GM18499 (cell line): ENCODE data around the gene EFCAB9.

Source experiments
- ATAC-seq: cut with Tn5 transposase; IDR thresholded peaks from one replicate; pipeline ENCODE4 v1.9.1; 2021; ENCODE audit warnings: moderate number of reproducible peaks; ENCODE audit not compliant: insufficient read depth, unreplicated experiment

Gene EFCAB9

DNA sequence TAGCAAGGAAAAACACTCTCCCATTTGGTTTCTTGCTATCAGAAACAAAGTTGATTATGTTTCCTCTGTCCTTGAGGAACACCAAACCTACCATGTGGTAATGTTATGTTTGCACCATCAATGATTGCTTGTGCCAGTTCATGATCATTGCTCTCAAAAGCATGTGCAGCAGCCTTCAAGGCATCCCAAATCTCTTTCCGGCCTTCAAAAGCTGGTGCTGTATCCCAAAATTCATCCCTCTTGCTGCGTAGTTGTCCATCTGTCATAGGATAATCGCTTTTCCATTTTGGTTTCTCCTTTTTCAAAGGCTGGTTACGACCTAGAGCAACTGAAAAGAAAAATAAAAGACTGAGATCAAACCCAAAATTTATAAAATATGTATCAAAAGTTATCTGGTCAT, 40.1 kb downstream of the EFCAB9 start:
- ATAC-seq = no peak

DNA sequence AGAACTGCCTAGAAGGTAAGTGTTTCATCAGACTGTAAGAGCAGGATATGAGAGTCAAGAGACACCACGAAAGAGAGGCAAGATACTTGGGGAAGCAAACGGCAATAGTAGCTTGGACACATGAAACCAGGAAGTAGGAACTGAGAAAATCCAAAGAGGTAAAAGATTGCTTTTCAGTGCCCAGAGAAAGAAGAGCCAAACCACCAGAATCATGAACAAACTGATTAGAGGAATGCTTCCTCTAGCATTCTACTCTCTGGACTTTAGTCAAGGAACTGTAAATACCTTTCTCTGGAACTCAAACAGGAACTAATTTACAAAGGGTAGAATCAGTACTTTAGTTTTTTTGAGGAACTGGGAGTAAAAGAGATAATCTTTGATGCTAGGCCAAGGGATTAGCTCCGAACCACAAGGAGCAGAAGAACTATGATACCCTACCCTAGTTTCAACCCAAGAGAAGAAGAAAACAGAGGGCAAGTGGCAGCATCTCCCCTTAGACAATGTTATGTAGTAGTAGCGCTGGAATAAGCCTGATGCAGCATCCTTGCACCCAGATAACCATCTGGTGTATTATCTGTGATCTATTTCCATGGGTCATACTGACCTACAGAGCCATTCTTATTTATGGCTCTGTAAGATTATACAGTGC, 41.3 kb downstream of the EFCAB9 start:
- no peak for ATAC-seq

DNA sequence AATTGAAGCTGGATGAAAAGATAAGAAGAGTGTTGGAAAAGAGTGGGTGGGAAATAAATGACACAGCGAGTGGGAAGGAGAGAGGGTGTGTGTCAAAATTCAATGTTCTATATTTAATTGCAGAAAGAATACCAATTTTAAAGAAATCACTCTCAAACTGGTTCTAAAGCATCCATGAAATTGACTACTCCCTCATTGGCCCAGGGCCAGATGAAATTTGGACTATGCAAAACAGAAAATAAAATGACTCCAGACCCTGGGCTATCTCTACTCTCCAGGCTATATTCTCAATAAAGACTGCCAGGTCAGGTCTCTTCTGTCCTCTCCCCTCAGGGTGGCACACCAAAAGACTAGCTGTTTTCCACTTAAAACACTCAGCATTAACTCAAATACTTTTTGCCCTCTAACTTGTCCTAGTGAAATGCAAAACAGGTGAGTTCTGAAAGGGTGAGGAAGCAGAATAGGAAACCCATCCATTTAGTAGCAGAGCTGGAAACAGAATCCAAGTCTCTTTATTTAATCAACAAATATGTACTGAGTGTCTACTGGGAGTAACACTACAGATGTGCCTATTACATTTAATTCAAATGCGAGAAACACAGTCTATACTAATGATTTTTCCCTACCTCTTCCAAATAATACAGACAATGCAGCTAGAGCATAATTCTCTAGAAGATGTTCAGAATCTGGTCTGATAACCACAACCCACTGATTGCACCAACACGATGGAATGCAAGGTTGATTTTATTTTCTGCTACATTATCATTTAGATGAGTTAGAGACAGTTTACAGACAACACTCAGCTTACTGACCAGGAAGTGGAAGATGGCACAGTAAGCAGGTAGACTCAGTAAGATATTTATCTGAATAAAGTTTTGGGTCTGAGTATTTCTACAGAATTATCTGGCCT, 42.1 kb downstream of the EFCAB9 start:
- no peak for ATAC-seq

DNA sequence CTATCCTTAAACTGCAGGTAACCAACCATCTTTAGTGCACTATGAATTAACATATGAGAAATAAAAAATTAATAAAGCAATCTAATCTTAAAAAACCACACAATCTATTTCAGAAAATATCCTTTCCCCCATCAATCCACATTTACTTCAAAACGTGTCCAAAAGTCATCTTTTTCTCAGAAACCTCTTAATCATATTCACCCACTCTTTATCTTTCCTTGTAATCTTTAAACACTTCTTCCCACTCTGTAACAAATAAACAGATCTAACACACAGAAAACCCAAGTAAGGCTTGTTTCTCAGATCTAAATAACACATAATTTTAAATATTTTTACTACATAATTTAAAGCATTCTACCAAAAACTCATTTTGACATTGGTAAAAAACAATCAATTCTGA, 44.4 kb downstream of the EFCAB9 start:
- ATAC-seq = no peak

DNA sequence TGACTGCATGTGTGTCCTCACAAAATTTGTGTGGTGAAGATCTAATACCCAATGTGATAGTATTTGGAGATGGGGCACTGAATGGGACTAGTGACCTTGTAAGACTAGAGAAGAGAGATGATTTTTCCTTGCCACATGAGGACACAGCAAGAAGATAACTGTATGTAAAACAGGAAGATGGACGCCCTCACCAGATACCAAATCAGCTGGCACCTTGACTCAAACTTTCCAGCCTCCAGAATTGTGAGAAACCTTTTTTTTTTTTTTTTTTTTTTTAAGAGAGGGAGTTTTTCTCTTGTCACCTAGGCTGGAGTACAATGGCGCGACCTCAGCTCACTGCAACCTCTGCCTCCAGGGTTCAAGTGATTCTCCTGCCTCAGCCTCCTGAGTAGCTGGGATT, 49.3 kb downstream of the EFCAB9 start:
- ATAC-seq = no peak

DNA sequence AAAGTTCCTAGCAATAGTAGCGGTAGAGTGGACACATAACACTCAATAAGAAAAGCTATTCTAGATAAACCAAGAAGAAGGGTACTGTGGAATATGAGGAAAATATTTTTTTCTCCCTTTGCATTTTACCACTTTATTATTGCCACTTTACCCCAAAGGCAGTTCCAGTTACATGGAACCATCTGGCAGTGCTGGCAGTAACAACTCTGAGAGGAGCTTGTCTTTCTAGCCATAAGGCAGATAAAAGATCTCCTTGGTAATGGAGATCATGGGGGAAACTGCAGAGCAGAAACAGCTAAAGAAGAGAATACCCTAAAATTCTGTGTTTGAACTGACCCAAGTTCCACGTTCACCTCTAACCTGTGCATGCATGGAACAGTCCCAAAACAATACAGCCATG, 51.1 kb downstream of the EFCAB9 start:
- ATAC-seq = no peak

DNA sequence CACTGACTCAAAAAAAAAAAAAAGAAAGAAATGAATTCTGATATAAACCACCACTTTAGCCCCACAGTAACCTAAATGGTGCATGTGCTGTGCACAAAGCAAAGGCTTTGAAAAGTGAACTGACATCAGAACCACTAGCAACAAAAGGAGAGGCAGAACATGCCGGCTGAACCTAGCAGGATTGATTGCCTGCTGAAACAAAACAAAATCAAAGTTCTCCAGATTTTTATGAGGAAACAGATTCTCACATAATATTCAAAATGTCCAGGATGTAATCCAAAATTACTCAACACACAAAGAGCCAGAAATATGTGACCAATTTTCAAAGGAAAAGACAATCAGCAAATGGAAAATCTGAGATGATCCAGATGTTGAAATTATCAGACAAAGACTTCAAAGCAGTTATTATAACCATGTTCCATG, 51.7 kb downstream of the EFCAB9 start:
- no peak for ATAC-seq

DNA sequence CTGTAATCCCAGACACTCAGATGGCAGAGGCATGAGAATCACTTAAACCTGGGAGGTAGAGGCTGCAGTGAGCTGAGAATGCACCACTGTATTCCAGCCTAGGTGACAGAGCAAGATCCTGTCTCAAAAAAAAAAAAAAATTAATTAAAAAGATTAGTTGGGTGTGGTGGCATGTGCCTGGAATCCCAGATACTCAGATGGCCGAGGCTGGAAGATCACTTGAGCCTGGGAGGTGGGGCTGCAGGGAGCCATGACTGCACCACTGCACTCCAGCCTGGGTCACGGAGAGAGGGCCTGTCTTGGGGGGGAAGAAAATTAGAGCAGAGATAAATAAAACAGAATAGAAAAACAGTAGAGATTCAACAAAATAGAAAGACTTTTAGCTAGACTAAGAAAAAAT, 54.7 kb downstream of the EFCAB9 start:
- no peak for ATAC-seq

DNA sequence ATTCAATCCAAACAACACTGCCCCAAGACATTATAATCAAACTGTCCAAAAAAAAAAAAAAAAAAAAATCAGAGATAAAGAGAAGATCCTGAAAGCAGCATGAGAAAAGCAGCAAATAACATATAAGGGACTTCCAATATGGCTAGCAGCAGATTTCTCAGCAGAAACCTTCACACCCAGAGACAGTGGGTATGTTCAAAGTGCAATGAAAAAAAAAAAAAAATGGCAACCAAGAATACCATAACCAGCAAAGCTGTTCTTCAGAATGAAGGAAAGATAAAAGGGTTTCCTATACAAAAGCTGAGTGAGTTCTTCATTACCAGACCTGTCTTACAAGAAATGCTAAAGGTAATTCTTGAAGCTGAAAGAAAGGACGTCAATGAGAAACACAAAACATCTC, 57.4 kb downstream of the EFCAB9 start:
- ATAC-seq = no peak

DNA sequence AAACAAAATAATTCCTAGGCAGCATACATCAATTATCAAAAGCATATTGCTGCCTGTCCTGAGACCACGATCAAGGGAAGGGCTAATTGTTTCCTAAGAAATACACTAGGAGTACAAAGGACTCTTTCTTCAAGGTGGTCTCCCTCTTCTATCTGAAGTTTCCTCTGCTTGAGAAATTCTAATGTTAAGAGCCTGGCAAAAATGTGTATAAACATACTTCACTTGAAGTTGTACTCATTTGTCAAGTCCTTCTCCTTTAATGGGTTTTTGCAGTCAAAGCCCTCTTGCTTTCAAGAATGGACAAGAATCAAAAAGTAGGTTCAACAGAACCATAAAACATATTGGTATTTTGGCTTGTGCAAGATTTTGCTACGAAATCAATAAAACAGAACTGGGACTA, 58.5 kb downstream of the EFCAB9 start:
- ATAC-seq = no peak
